CMK (cell line): Measurements from ENCODE around the gene EFCAB12.
"Not testable (repeated sequence)": the region's sequence is repeated elsewhere in the genome, so short reads cannot be mapped to it uniquely, and the experiment has no call there.

Source experiments
- DNase-seq: peaks from one replicate; pipeline ENCODE4 v3.0.0-alpha.2; 2010; ENCODE audit warnings: low read depth

EFCAB12 gene

GRCh38 chr3:129392106-129392887 is 36.1 kb downstream of the EFCAB12 start:
- DNase-seq, result not testable (repeated sequence)

GRCh38 chr3:129391583-129391982 is 36.9 kb downstream of the EFCAB12 start:
- not testable (repeated sequence) for DNase-seq

- no peak for DNase-seq
Measured at GRCh38 chr3:129389572-129389937, 38.9 kb downstream of the EFCAB12 start.

GRCh38 chr3:129388791-129389571 is 39.5 kb downstream of the EFCAB12 start:
- DNase-seq, result not testable (repeated sequence)

GRCh38 chr3:129387487-129387886 is 40.9 kb downstream of the EFCAB12 start:
- no peak for DNase-seq

- DNase-seq, result no peak
Measured at GRCh38 chr3:129386984-129387383, 41.5 kb downstream of the EFCAB12 start.

- DNase-seq, result not testable (repeated sequence)
Measured at GRCh38 chr3:129385507-129385906, 42.9 kb downstream of the EFCAB12 start.

GRCh38 chr3:129384594-129385323 is 43.7 kb downstream of the EFCAB12 start:
- DNase-seq, result no peak

- not testable (repeated sequence) for DNase-seq
Measured at GRCh38 chr3:129384103-129384502, 44.3 kb downstream of the EFCAB12 start.

- DNase-seq, result no peak
Measured at GRCh38 chr3:129383292-129383860, 45.1 kb downstream of the EFCAB12 start.

GRCh38 chr3:129382366-129382765 is 46.1 kb downstream of the EFCAB12 start:
- DNase-seq, result no peak

GRCh38 chr3:129379582-129380358 is 48.7 kb downstream of the EFCAB12 start:
- DNase-seq, result no peak

- DNase-seq, result no peak
Measured at GRCh38 chr3:129378949-129379348, 49.5 kb downstream of the EFCAB12 start.

- DNase-seq, result no peak
Measured at GRCh38 chr3:129377615-129378014, 50.8 kb downstream of the EFCAB12 start.

- no peak for DNase-seq
Measured at GRCh38 chr3:129375099-129375498, 53.3 kb downstream of the EFCAB12 start.

- DNase-seq, result no peak
Measured at GRCh38 chr3:129371041-129371826, 57.2 kb downstream of the EFCAB12 start.

GRCh38 chr3:129370248-129370964 is 58.0 kb downstream of the EFCAB12 start:
- DNase-seq, result no peak

GRCh38 chr3:129369711-129370110 is 58.7 kb downstream of the EFCAB12 start:
- no peak for DNase-seq

- no peak for DNase-seq
Measured at GRCh38 chr3:129367821-129368220, 60.6 kb downstream of the EFCAB12 start.

- DNase-seq, result no peak
Measured at GRCh38 chr3:129366312-129366831, 62.1 kb downstream of the EFCAB12 start.
